ENCODE data around the gene TRERF1.

Gene TRERF1

GRCh38 chr6:42301986-42302385 lies 149.7 kb downstream of the TRERF1 start:
- Histone ChIP-seq H3K79me2 (ENCODE audit: insufficient read depth, low read length) (no peaks in the 10 kb centered on the region), H3K27ac (ENCODE audit: low read depth, low read length, poor library complexity, severe bottlenecking) (no peak overlapping the region), H3K4me1 (ENCODE audit: insufficient read depth, low read length, severe bottlenecking) (no peaks in the 10 kb centered on the region), H3K9ac (ENCODE audit: low read length) (no peak overlapping the region), H2AFZ (ENCODE audit: low read length) (no peak overlapping the region), H3K9me2 (ENCODE audit: low read depth, low read length) (no peaks in the 10 kb centered on the region), H4K20me1 (ENCODE audit: insufficient read depth, low read length) (no peaks in the 10 kb centered on the region), H3K9me3 (ENCODE audit: low read length) (no peaks in the 10 kb centered on the region), H3K4me2 (ENCODE audit: low read length) (no peak overlapping the region), H3K27me3 (ENCODE audit: insufficient read depth, low read length) (no peaks in the 10 kb centered on the region), H3K4me3 (ENCODE audit: low read depth, low read length, poor library complexity, severe bottlenecking) (no peak overlapping the region), H3K36me3 (ENCODE audit: insufficient read depth, low read length) (no peaks in the 10 kb centered on the region), H3F3A (ENCODE audit: insufficient read depth, low read length) (no peaks in the 10 kb centered on the region)
- TF ChIP-seq, protein P1, sequence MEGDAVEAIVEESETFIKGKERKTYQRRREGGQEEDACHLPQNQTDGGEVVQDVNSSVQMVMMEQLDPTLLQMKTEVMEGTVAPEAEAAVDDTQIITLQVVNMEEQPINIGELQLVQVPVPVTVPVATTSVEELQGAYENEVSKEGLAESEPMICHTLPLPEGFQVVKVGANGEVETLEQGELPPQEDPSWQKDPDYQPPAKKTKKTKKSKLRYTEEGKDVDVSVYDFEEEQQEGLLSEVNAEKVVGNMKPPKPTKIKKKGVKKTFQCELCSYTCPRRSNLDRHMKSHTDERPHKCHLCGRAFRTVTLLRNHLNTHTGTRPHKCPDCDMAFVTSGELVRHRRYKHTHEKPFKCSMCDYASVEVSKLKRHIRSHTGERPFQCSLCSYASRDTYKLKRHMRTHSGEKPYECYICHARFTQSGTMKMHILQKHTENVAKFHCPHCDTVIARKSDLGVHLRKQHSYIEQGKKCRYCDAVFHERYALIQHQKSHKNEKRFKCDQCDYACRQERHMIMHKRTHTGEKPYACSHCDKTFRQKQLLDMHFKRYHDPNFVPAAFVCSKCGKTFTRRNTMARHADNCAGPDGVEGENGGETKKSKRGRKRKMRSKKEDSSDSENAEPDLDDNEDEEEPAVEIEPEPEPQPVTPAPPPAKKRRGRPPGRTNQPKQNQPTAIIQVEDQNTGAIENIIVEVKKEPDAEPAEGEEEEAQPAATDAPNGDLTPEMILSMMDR (IDR thresholded peaks at IDR 0.05; ENCODE audit: low read length) = no peak
- no peak for TF ChIP-seq EZH2 (IDR thresholded peaks at IDR 0.05; ENCODE audit: borderline replicate concordance, low read length)

- Histone ChIP-seq H3K36me3 (ENCODE audit: insufficient read depth, low read length) (no peaks in the 10 kb centered on the region), H3K79me2 (ENCODE audit: insufficient read depth, low read length) (no peaks in the 10 kb centered on the region), H3K4me3 (ENCODE audit: low read depth, low read length, poor library complexity, severe bottlenecking) (no peak overlapping the region), H3K27ac (ENCODE audit: low read depth, low read length, poor library complexity, severe bottlenecking) (no peak overlapping the region), H2AFZ (ENCODE audit: low read length) (no peak overlapping the region), H3K9ac (ENCODE audit: low read length) (no peak overlapping the region), H3K4me1 (ENCODE audit: insufficient read depth, low read length, severe bottlenecking) (no peaks in the 10 kb centered on the region), H3K4me2 (ENCODE audit: low read length) (no peak overlapping the region), H3K9me3 (ENCODE audit: low read length) (no peaks in the 10 kb centered on the region), H4K20me1 (ENCODE audit: insufficient read depth, low read length) (no peaks in the 10 kb centered on the region), H3K9me2 (ENCODE audit: low read depth, low read length) (no peaks in the 10 kb centered on the region), H3F3A (ENCODE audit: insufficient read depth, low read length) (no peaks in the 10 kb centered on the region), H3K27me3 (ENCODE audit: insufficient read depth, low read length) (no peaks in the 10 kb centered on the region)
- no peak for TF ChIP-seq EZH2 (IDR thresholded peaks at IDR 0.05; ENCODE audit: borderline replicate concordance, low read length)
- TF ChIP-seq, protein P1 (IDR thresholded peaks at IDR 0.05; ENCODE audit: low read length) = no peak
These were observed 151.0 kb downstream of the TRERF1 start for GRCh38 chr6:42300701-42301100.

- no peaks in the 10 kb centered on the region for H4K20me1 ChIP-seq (ENCODE audit: insufficient read depth, low read length)
- H3K27ac ChIP-seq (ENCODE audit: low read depth, low read length, poor library complexity, severe bottlenecking) = no peak overlapping the region
- H3K9me3 ChIP-seq (ENCODE audit: low read length) = no peaks in the 10 kb centered on the region
- no peaks in the 10 kb centered on the region for H3K4me1 ChIP-seq (ENCODE audit: insufficient read depth, low read length, severe bottlenecking)
- no peaks in the 10 kb centered on the region for H3K36me3 ChIP-seq (ENCODE audit: insufficient read depth, low read length)
- H3K4me2 ChIP-seq (ENCODE audit: low read length) = no peak overlapping the region
- no peak overlapping the region for H3K9ac ChIP-seq (ENCODE audit: low read length)
- TF ChIP-seq, protein P1 (IDR thresholded peaks at IDR 0.05; ENCODE audit: low read length) = no peak
- TF ChIP-seq EZH2 (IDR thresholded peaks at IDR 0.05; ENCODE audit: borderline replicate concordance, low read length) = no peak
- no peak overlapping the region for H2AFZ ChIP-seq (ENCODE audit: low read length)
- H3K79me2 ChIP-seq (ENCODE audit: insufficient read depth, low read length) = no peaks in the 10 kb centered on the region
- no peaks in the 10 kb centered on the region for H3K9me2 ChIP-seq (ENCODE audit: low read depth, low read length)
- no peaks in the 10 kb centered on the region for H3F3A ChIP-seq (ENCODE audit: insufficient read depth, low read length)
- H3K4me3 ChIP-seq (ENCODE audit: low read depth, low read length, poor library complexity, severe bottlenecking) = no peak overlapping the region
- H3K27me3 ChIP-seq (ENCODE audit: insufficient read depth, low read length) = no peaks in the 10 kb centered on the region
These were observed 151.5 kb downstream of the TRERF1 start for GRCh38 chr6:42300185-42300584.

Data from OCI-LY1 (cell line).